Renal cortex interstitium (tissue), 11 donors: Measurements from ENCODE around the gene UBE2QL1. TPM values are rescaled to one million over a fixed set of nuclear protein-coding genes. Genes with fewer than 3 reads are reported as not detected.

ENCODE experiments used
- DNase-seq, 11 donors: peaks; one replicate each; pipeline ENCODE4 v3.0.0-alpha.2; 2013; ENCODE audit warnings: low read depth in 9 of 11, low spot score in 4 of 11; ENCODE audit errors: extremely low read depth in 1 of 11
- polyA plus RNA-seq, 3 donors: library from polyadenylated mRNA; unstranded; fragments of 120-200 nt; gene quantifications; one replicate each; pipeline ENCODE4 v1.2.1, GENCODE V29; 2013; ENCODE audit not compliant: insufficient read length in 3 of 3

UBE2QL1 gene
- polyA plus RNA-seq, 3 donors, result 0.79 to 0.95 (median 0.83) TPM

GRCh38 chr5:6468104-6468503, 19.4 kb downstream of the UBE2QL1 start:
- peak in 2 of 11 donors; percentile 3 to 13 for DNase-seq

- DNase-seq, result no peak
These were observed 20.2 kb downstream of the UBE2QL1 start for GRCh38 chr5:6468870-6469269.

GRCh38 chr5:6469836-6470235, 21.2 kb downstream of the UBE2QL1 start:
- no peak for DNase-seq

- DNase-seq, result no peak
These were observed 22.0 kb downstream of the UBE2QL1 start for GRCh38 chr5:6470672-6471071.

- DNase-seq, result no peak
These were observed 22.6 kb downstream of the UBE2QL1 start for GRCh38 chr5:6471252-6471651.

GRCh38 chr5:6472792-6473191, 24.1 kb downstream of the UBE2QL1 start:
- DNase-seq, result no peak

- no peak for DNase-seq
These were observed 24.6 kb downstream of the UBE2QL1 start for GRCh38 chr5:6473284-6473683.

- no peak for DNase-seq
These were observed 27.1 kb downstream of the UBE2QL1 start for GRCh38 chr5:6475626-6476312.

GRCh38 chr5:6476313-6476661, 27.6 kb downstream of the UBE2QL1 start:
- no peak for DNase-seq

- no peak for DNase-seq
These were observed 30.1 kb downstream of the UBE2QL1 start for GRCh38 chr5:6478793-6479192.

- DNase-seq, result no peak
These were observed 31.7 kb downstream of the UBE2QL1 start for GRCh38 chr5:6480133-6481051.

- no peak for DNase-seq
These were observed 34.1 kb downstream of the UBE2QL1 start for GRCh38 chr5:6482735-6483134.

GRCh38 chr5:6483880-6484382, 35.3 kb downstream of the UBE2QL1 start:
- no peak for DNase-seq

GRCh38 chr5:6484446-6484845, 35.8 kb downstream of the UBE2QL1 start:
- no peak for DNase-seq

- no peak for DNase-seq
These were observed 36.2 kb downstream of the UBE2QL1 start for GRCh38 chr5:6484899-6485298.

- no peak for DNase-seq
These were observed 36.8 kb downstream of the UBE2QL1 start for GRCh38 chr5:6485441-6485840.

GRCh38 chr5:6486074-6486473, 37.4 kb downstream of the UBE2QL1 start:
- no peak for DNase-seq

GRCh38 chr5:6487081-6487480, 38.4 kb downstream of the UBE2QL1 start:
- no peak for DNase-seq

- DNase-seq, result no peak
These were observed 39.4 kb downstream of the UBE2QL1 start for GRCh38 chr5:6488021-6488420.

GRCh38 chr5:6489643-6490185, 41.1 kb downstream of the UBE2QL1 start:
- DNase-seq, result no peak
